GM12864 (cell line): Measurements from ENCODE around the gene PLK2.

Experiments
- DNase-seq: peaks from one replicate; pipeline ENCODE4 v3.0.0-alpha.2; 2011; ENCODE audit warnings: low read depth
- H3K4me3 ChIP-seq: 2 replicates; pipeline ENCODE4 v1.5.1; 2011; ENCODE audit warnings: mild to moderate bottlenecking, low read depth, low read length, control low read depth
- TF ChIP-seq, protein P1 (sequence below): IDR thresholded peaks from 2 replicates; pipeline ENCODE4 v1.5.1; 2011; ENCODE audit warnings: low read depth, mild to moderate bottlenecking, moderate library complexity, low read length, control low read depth, inconsistent platforms; ENCODE audit errors: missing control alignments

Gene PLK2

GRCh38 chr5:58462623-58463230 is 2.8 kb upstream of the PLK2 start:
- TF ChIP-seq, protein P1, sequence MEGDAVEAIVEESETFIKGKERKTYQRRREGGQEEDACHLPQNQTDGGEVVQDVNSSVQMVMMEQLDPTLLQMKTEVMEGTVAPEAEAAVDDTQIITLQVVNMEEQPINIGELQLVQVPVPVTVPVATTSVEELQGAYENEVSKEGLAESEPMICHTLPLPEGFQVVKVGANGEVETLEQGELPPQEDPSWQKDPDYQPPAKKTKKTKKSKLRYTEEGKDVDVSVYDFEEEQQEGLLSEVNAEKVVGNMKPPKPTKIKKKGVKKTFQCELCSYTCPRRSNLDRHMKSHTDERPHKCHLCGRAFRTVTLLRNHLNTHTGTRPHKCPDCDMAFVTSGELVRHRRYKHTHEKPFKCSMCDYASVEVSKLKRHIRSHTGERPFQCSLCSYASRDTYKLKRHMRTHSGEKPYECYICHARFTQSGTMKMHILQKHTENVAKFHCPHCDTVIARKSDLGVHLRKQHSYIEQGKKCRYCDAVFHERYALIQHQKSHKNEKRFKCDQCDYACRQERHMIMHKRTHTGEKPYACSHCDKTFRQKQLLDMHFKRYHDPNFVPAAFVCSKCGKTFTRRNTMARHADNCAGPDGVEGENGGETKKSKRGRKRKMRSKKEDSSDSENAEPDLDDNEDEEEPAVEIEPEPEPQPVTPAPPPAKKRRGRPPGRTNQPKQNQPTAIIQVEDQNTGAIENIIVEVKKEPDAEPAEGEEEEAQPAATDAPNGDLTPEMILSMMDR, result peak; percentile 28
- no peak overlapping the region for H3K4me3 ChIP-seq
- DNase-seq, result no peak

GRCh38 chr5:58462154-58462553 is 2.3 kb upstream of the PLK2 start:
- DNase-seq, result no peak
- H3K4me3 ChIP-seq, result no peak overlapping the region
- TF ChIP-seq, protein P1, result no peak

DNA sequence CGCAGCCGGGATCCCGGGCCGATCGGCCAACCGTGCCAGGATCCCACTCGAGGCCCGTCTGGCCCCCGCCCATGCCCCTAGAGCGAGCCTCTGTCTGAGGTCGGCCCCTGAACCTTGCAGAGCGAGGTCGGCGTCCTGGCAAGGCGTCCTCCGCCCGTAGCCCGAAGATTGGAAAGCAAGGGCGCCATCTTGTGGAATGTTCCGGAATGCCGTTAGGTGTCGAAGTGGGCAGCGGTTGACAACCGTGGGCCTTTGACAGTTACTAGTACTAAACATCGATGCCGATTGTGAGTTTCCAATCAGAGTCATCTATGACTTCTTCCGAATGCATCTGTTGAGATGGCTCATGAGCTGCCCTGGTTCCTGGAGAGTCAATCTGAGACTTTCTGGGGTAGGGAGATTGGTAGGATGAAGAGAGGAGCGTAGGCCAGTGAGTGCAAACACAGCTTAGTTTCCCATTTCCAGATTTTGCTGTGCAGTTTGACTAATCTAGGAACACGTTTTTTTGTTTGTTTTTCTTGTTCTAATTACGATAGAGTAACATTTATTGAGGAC is 923 bp upstream of the PLK2 start:
- peak; percentile 59 for DNase-seq
- TF ChIP-seq, protein P1, result peak; percentile 83
- H3K4me3 ChIP-seq, result peak overlapping the region; percentile 59

- TF ChIP-seq, protein P1, result no peak
- H3K4me3 ChIP-seq, result peak overlapping the region; percentile 59
- DNase-seq, result no peak
Observed at GRCh38 chr5:58459146-58460001, 512 bp downstream of the PLK2 start.

GRCh38 chr5:58458743-58459145 is 1.1 kb downstream of the PLK2 start:
- DNase-seq, result no peak
- H3K4me3 ChIP-seq, result no peak overlapping the region
- TF ChIP-seq, protein P1, result no peak

- TF ChIP-seq, protein P1, result no peak
- no peak for DNase-seq
- no peak overlapping the region for H3K4me3 ChIP-seq
Observed at GRCh38 chr5:58458141-58458742, 1.6 kb downstream of the PLK2 start.
